Transverse colon (tissue), 4 donors: ENCODE data around the gene ALG6. TPM values are rescaled to one million over a fixed set of nuclear protein-coding genes. Genes with fewer than 3 reads are reported as not detected.

Source experiments
- DNase-seq: peaks from one replicate; pipeline ENCODE4 v3.0.0-alpha.2; 2019
- H3K27ac ChIP-seq, 4 donors: fragments of 200-600 bp; sonication (generic); 2 replicates each; pipeline ENCODE4 v1.5.1; 2016 to 2018; ENCODE audit warnings: inconsistent platforms in 4 of 4
- H3K27me3 ChIP-seq: fragments of 200-600 bp; sonication (generic); 2 replicates; pipeline ENCODE4 v1.5.1; 2017; ENCODE audit warnings: inconsistent platforms
- H3K36me3 ChIP-seq, 4 donors: fragments of 200-600 bp; sonication (generic); 2 replicates each; pipeline ENCODE4 v1.5.1; 2017 to 2019; ENCODE audit warnings: inconsistent platforms in 4 of 4
- H3K4me1 ChIP-seq, 4 donors: fragments of 200-600 bp; sonication (generic); 2 replicates each; pipeline ENCODE4 v1.5.1; 2017 to 2020; ENCODE audit warnings: inconsistent platforms in 4 of 4
- H3K4me3 ChIP-seq, 4 donors: fragments of 200-600 bp; sonication (generic); 1 replicate in 1 of 4; 2 replicates in 3 of 4; pipeline versions ENCODE4 v1.5.1 to v1.6.1; 2017 to 2019; ENCODE audit warnings: inconsistent platforms in 4 of 4
- H3K9me3 ChIP-seq, 2 donors: fragments of 200-600 bp; sonication (generic); 2 replicates each; pipeline ENCODE4 v1.5.1; 2017 to 2019; ENCODE audit warnings: inconsistent platforms in 2 of 2
- CTCF ChIP-seq, 5 experiments: fragments of 200-600 bp in 3 of 5; fragments of 450-650 bp in 2 of 5; sonication (generic) in 3 of 5; IDR thresholded peaks; 1 replicate in 2 of 5; 2 replicates in 3 of 5; pipeline ENCODE4 v1.5.1; 2016 to 2017; ENCODE audit warnings: antibody characterized with exemption in 5 of 5, inconsistent platforms in 3 of 5, mild to moderate bottlenecking in 2 of 5, moderate library complexity in 1 of 5
- EP300 ChIP-seq: sonication (generic); formaldehyde crosslinking; IDR thresholded peaks from one replicate; pipeline ENCODE4 v1.6.1; 2017; ENCODE audit warnings: antibody characterized with exemption, low read depth
- POLR2A ChIP-seq: fragments of 450-650 bp; IDR thresholded peaks from one replicate; pipeline ENCODE4 v1.6.1; 2016; ENCODE audit warnings: antibody characterized with exemption, mild to moderate bottlenecking, moderate library complexity
- POLR2AphosphoS5 ChIP-seq, 3 donors: sonication (generic); formaldehyde crosslinking; IDR thresholded peaks; one replicate each; pipeline ENCODE4 v1.6.1; 2016; ENCODE audit warnings: antibody characterized with exemption in 3 of 3
- WGBS, 2 donors: methylation state at CpG; one replicate each; pipeline ENCODE4 v1.1.5; 2018; ENCODE audit warnings: low coverage in 1 of 2; 5-methylcytosine and 5-hydroxymethylcytosine counted together
- in situ Hi-C, 4 donors: fragments of 200-750 bp; cut with MboI; loops; one replicate each; pipeline versions ENCODE4 v1.15.0 to v1.15.1; 2017; ENCODE audit warnings: low sequenced_read_pairs in 3 of 4, low pct_ligation_motif_present in 1 of 4, low pct_unique_long_range_greater_than_20kb in 1 of 4
- intact Hi-C: fragments of 100-400 bp; cut with DNase I; formaldehyde crosslinking; loops from one replicate; pipeline ENCODE4 v1.15.1; 2023; ENCODE audit warnings: low total_unique reads
- total RNA-seq, 4 donors: library from RNA; depleted of rRNA; stranded (reverse); fragments of >200 nt; gene quantifications; one replicate each; pipeline ENCODE4 v1.1.0, GENCODE V29; 2016

The ALG6 gene
- total RNA-seq, 4 donors from 2014 or later, result 0.60 to 20.0 (median 9.3) TPM

GRCh38 chr1:63322114-63322943 is 45.1 kb upstream of the ALG6 start, which contains the start of gene FOXD3:
Gene FOXD3, plus strand, starts transcription at chr1:63322567. Its CDS starts 492 bp downstream, at chr1:63323059.
- Histone ChIP-seq H3K27me3 (peaks cover 100% of the 10 kb centered on the region), H3K4me1 (peaks cover 0 to 56% (median 41%) of the 10 kb centered on the region in 4 donors), H3K36me3 (no peaks in the 10 kb centered on the region), H3K9me3 (no peaks in the 10 kb centered on the region), H3K27ac (peak within 1 kb of the TSS in 3 of 4 donors; percentile 5 to 36 (median 36)), H3K4me3 (peak within 1 kb of the TSS; percentile 31 to 64 (median 44))
- intact Hi-C loops (no loop called here), in situ Hi-C loops (no loop called here)
- TF ChIP-seq CTCF (IDR thresholded peaks at IDR 0.05) (no peak), EP300 (no peak), POLR2AphosphoS5 (IDR thresholded peaks at IDR 0.05) (peak in 2 of 3 donors; percentile 15 to 52)
- 0% methylated on average over 10 to 34 of the region's 85 CpGs for WGBS, 2 donors
- DNase-seq, result peak; percentile 71

GRCh38 chr1:63322944-63323864 is 44.2 kb upstream of the ALG6 start:
- no peaks in the 10 kb centered on the region for H3K9me3 ChIP-seq
- peak; percentile 31 for DNase-seq
- H3K4me1 ChIP-seq, result peaks cover 0 to 49% (median 37%) of the 10 kb centered on the region in 4 donors
- 8% methylated on average over 42 of the region's 104 CpGs; no CpG with 5 or more reads in 1 of the 2 donors for WGBS, 2 donors
- intact Hi-C loops, result no loop called here
- in situ Hi-C loops, result no loop called here
- no peaks in the 10 kb centered on the region for H3K36me3 ChIP-seq
- H3K27ac ChIP-seq, result peak overlapping the region in 2 of 4 donors; percentile 36
- peak overlapping the region in 3 of 4 donors; percentile 31 to 64 (median 50) for H3K4me3 ChIP-seq
- peaks cover 100% of the 10 kb centered on the region for H3K27me3 ChIP-seq
- no peak for TF ChIP-seq POLR2AphosphoS5 (IDR thresholded peaks at IDR 0.05)
- TF ChIP-seq EP300, result no peak
- TF ChIP-seq CTCF (IDR thresholded peaks at IDR 0.05), result no peak
- no peak for TF ChIP-seq POLR2A

GRCh38 chr1:63323865-63324778 is 43.3 kb upstream of the ALG6 start:
- 9 to 18% methylated on average over 11 to 49 of the region's 114 CpGs for WGBS, 2 donors
- DNase-seq, result no peak
- in situ Hi-C loops, result no loop called here
- peaks cover 0 to 47% (median 37%) of the 10 kb centered on the region in 4 donors for H3K4me1 ChIP-seq
- no peaks in the 10 kb centered on the region for H3K36me3 ChIP-seq
- H3K4me3 ChIP-seq, result peak overlapping the region in 3 of 4 donors; percentile 31 to 64 (median 50)
- intact Hi-C loops, result no loop called here
- no peaks in the 10 kb centered on the region for H3K9me3 ChIP-seq
- TF ChIP-seq CTCF (IDR thresholded peaks at IDR 0.05) (no peak), EP300 (no peak), POLR2A (no peak), POLR2AphosphoS5 (IDR thresholded peaks at IDR 0.05) (no peak)
- peaks cover 100% of the 10 kb centered on the region for H3K27me3 ChIP-seq
- no peak overlapping the region for H3K27ac ChIP-seq
